PC-9 (cell line): Measurements from ENCODE around the gene S1PR5. TPM values are rescaled to one million over a fixed set of nuclear protein-coding genes. Genes with fewer than 3 reads are reported as not detected.

ENCODE experiments used
- BruUV-seq: library from RNA; stranded (reverse); fragments of 400-500 nt; replicated peaks from 2 replicates; lab custom pipeline; 2021; lab: Mats Ljungman, UMichigan
- CTCF ChIA-PET: fragments of 300-600 bp; sonication (Branson Sonifier 250); formaldehyde crosslinking; loops from one replicate; lab custom pipeline; 2022; ENCODE audit warnings: antibody characterized with exemption; lab: Charles Lee
- POLR2A ChIA-PET: fragments of 300-600 bp; sonication (Branson Sonifier 250); formaldehyde crosslinking; loops from one replicate; lab custom pipeline; 2022; ENCODE audit warnings: antibody characterized with exemption; ENCODE audit not compliant: unreplicated experiment; lab: Charles Lee
- DNase-seq, 2 experiments: peaks; one replicate each; pipeline versions ENCODE4 v3.0.0 to v3.0.0-alpha.2; 2015 to 2022; ENCODE audit warnings: mixed read lengths in 1 of 2
- H2AFZ ChIP-seq: fragments of 200-600 bp; sonication (generic); 2 replicates; pipeline ENCODE4 v1.8.1; 2017; ENCODE audit warnings: antibody characterized with exemption
- H3F3A ChIP-seq: fragments of 200-600 bp; sonication (generic); 2 replicates; pipeline ENCODE4 v1.8.1; 2017; ENCODE audit warnings: antibody characterized with exemption, mild to moderate bottlenecking, low read depth; ENCODE audit not compliant: insufficient read depth
- H3K27ac ChIP-seq: fragments of 200-600 bp; sonication (generic); 2 replicates; pipeline ENCODE4 v1.6.1; 2016; ENCODE audit warnings: mixed run types
- H3K27me3 ChIP-seq: fragments of 200-600 bp; sonication (generic); 2 replicates; pipeline ENCODE4 v1.6.1; 2016; ENCODE audit warnings: low read depth, mixed run types; ENCODE audit not compliant: insufficient read depth
- H3K36me3 ChIP-seq: fragments of 200-600 bp; sonication (generic); 2 replicates; pipeline ENCODE4 v1.6.1; 2016; ENCODE audit warnings: low read depth, mixed run types
- H3K4me1 ChIP-seq: fragments of 200-600 bp; sonication (generic); replicated peaks from 2 replicates; pipeline ENCODE4 v1.6.1; 2016; ENCODE audit warnings: mixed run types; ENCODE audit not compliant: insufficient read depth
- H3K4me2 ChIP-seq: fragments of 200-600 bp; sonication (generic); 2 replicates; pipeline ENCODE4 v1.6.1; 2017; ENCODE audit warnings: mixed run types
- H3K4me3 ChIP-seq: fragments of 200-600 bp; sonication (generic); 2 replicates; pipeline ENCODE4 v1.6.1; 2016; ENCODE audit warnings: mixed run types
- H3K79me2 ChIP-seq: fragments of 200-600 bp; sonication (generic); 2 replicates; pipeline ENCODE4 v1.6.1; 2017; ENCODE audit warnings: low read depth, mixed run types
- H3K9me2 ChIP-seq: fragments of 200-600 bp; sonication (generic); 2 replicates; pipeline ENCODE4 v1.8.1; 2017; ENCODE audit warnings: mild to moderate bottlenecking; ENCODE audit not compliant: insufficient read depth
- H3K9me3 ChIP-seq: fragments of 200-600 bp; sonication (generic); 2 replicates; pipeline ENCODE4 v1.8.1; 2016; ENCODE audit warnings: low read depth; ENCODE audit not compliant: insufficient read depth
- H4K20me1 ChIP-seq: fragments of 200-600 bp; sonication (generic); 2 replicates; pipeline ENCODE4 v1.8.1; 2017; ENCODE audit not compliant: insufficient read depth
- EZH2 ChIP-seq: fragments of 200-600 bp; sonication (generic); IDR thresholded peaks from 2 replicates; pipeline ENCODE4 v1.8.0; 2017; ENCODE audit warnings: antibody characterized with exemption, low read depth
- intact Hi-C: fragments of 100-400 bp; cut with micrococcal nuclease; formaldehyde crosslinking; loops from one replicate; pipeline ENCODE4 v1.10.0; 2022; ENCODE audit not compliant: unreplicated experiment
- total RNA-seq: library from RNA; stranded (reverse); gene quantifications from 2 replicates; pipeline ENCODE4 v1.2.3, GENCODE V29; 2021
- TF ChIP-seq, protein P1 (sequence below): fragments of 200-600 bp; sonication (generic); conservative IDR thresholded peaks from 2 replicates; pipeline ENCODE4 v1.6.1; 2017; ENCODE audit warnings: mixed run types, antibody characterized with exemption, mild to moderate bottlenecking, moderate library complexity

The S1PR5 gene
- total RNA-seq, 1 experiment from 2014 or later: 9.5 TPM

DNA sequence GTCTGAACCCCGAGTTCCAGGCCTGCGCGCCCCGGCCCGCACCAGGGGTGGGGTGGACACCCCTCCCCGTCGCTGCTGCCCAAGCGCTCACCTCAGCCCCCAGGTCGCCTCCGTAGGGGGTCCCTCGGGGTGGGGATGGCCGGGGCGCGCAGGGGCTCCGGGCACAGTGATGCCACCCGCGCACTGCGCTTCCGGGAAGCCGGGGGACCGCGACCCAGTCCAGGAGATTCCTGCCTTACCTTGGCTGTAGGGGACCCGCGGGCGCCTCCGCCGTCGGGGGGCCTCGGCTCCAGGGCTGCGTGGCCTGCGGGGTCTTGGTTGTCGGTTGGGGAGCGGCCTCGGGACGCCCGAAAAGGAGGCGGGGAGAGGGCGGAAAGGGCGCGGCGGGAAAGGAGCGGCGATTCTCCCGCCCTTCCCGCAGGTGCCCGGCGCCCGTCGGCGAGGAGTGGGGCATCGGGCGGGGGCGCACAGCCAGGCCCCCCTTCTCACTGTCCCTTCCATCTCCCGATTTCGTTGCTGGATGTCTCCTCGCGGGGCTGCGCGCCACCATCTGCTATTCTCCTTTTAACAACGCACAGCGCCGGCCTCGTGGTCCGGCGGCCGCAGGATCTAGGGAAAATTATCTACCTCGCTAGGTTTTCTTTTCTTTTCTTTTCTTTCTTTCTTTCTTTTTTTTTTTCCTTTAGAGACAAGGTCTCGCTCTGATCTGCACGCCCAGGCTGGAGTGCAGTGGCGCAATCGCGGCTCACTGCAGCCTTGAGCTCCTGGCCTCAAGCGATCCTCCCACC, 14.1 kb downstream of the S1PR5 start, which contains the start of gene KEAP1:
TSS of gene KEAP1 (minus strand) at position 355 of the 788 bp plus-strand sequence. CDS start 3,323 bp downstream, outside the sequence.
- peak within 1 kb of the TSS; percentile 85 for H2AFZ ChIP-seq
- H3F3A ChIP-seq: peaks cover 47% of the 10 kb centered on the region; the same call in 1 of the 2 replicates
- H4K20me1 ChIP-seq: peaks cover 22% of the 10 kb centered on the region
- H3K4me2 ChIP-seq: peak within 1 kb of the TSS; percentile 89
- ChIA-PET POLR2A (interaction anchor here (0.7 kb wide), 1 partner anchor 50 kb away, joined by 3 read pairs; no protein-coding TSS in a partner anchor), CTCF (interaction anchor here (0.6 kb wide), 2 partner anchors 14 to 152 kb away, joined by 6 to 11 read pairs; no protein-coding TSS in a partner anchor)
- intact Hi-C loops: loop anchor here (5.0 kb wide), 1 partner anchor 39 kb away; the partner anchor contains the start of gene ATG4D
- no TSS peak for BruUV-seq
- H3K79me2 ChIP-seq: peaks cover 45% of the 10 kb centered on the region
- TF ChIP-seq EZH2: no peak
- TF ChIP-seq, protein P1, sequence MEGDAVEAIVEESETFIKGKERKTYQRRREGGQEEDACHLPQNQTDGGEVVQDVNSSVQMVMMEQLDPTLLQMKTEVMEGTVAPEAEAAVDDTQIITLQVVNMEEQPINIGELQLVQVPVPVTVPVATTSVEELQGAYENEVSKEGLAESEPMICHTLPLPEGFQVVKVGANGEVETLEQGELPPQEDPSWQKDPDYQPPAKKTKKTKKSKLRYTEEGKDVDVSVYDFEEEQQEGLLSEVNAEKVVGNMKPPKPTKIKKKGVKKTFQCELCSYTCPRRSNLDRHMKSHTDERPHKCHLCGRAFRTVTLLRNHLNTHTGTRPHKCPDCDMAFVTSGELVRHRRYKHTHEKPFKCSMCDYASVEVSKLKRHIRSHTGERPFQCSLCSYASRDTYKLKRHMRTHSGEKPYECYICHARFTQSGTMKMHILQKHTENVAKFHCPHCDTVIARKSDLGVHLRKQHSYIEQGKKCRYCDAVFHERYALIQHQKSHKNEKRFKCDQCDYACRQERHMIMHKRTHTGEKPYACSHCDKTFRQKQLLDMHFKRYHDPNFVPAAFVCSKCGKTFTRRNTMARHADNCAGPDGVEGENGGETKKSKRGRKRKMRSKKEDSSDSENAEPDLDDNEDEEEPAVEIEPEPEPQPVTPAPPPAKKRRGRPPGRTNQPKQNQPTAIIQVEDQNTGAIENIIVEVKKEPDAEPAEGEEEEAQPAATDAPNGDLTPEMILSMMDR: no peak
- DNase-seq: peak in 1 of 2 experiments; percentile 46
- H3K9me2 ChIP-seq: no peaks in the 10 kb centered on the region
- no peaks in the 10 kb centered on the region for H3K9me3 ChIP-seq
- H3K4me3 ChIP-seq: peak within 1 kb of the TSS; percentile 82
- peaks cover 16% of the 10 kb centered on the region for H3K4me1 ChIP-seq
- H3K27me3 ChIP-seq: no peaks in the 10 kb centered on the region
- H3K27ac ChIP-seq: peak within 1 kb of the TSS; percentile 94
- H3K36me3 ChIP-seq: peaks cover 14% of the 10 kb centered on the region

DNA sequence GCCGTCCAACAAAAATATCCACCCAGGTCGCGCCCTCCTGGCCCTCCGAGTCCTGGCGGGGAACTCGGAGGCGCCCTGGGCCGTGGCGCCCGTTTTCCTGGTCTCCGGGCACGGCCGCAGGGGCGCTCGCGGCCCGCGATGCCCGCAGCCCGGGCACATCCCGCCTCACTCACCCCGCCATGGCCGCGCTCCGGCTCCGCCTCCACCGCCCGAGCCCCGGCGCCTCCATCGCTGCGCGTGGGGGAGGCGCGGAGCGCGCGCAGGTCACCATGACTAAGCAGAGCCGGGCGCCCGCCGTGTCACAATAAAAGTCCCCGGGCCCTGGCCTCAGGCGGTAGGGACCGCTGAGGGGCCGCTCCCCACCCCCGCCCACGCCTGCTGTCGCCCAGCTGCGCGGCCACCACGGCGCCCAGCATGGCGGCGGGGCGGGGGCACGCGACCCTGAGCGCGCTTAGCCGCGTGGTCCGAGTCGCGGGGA, 14.7 kb downstream of the S1PR5 start:
- H3K27me3 ChIP-seq: no peaks in the 10 kb centered on the region
- peak overlapping the region; percentile 85 for H2AFZ ChIP-seq
- peaks cover 41% of the 10 kb centered on the region; the same call in 1 of the 2 replicates for H3F3A ChIP-seq
- BruUV-seq: no TSS peak
- ChIA-PET POLR2A (no interaction called here), CTCF (no interaction called here)
- peak overlapping the region; percentile 89 for H3K4me2 ChIP-seq
- no peaks in the 10 kb centered on the region for H3K9me3 ChIP-seq
- H4K20me1 ChIP-seq: peaks cover 26% of the 10 kb centered on the region
- peak overlapping the region; percentile 82 for H3K4me3 ChIP-seq
- DNase-seq: peak; percentile 77 to 95
- H3K79me2 ChIP-seq: peaks cover 51% of the 10 kb centered on the region
- H3K9me2 ChIP-seq: no peaks in the 10 kb centered on the region
- intact Hi-C loops: loop anchor here (1.0 to 5.0 kb wide), 2 partner anchors 40 to 67 kb away; partner anchors contain the start of gene ATG4D
- peaks cover 17% of the 10 kb centered on the region for H3K36me3 ChIP-seq
- peak overlapping the region; percentile 94 for H3K27ac ChIP-seq
- TF ChIP-seq, protein P1: no peak
- TF ChIP-seq EZH2: no peak
- H3K4me1 ChIP-seq: peaks cover 16% of the 10 kb centered on the region

DNA sequence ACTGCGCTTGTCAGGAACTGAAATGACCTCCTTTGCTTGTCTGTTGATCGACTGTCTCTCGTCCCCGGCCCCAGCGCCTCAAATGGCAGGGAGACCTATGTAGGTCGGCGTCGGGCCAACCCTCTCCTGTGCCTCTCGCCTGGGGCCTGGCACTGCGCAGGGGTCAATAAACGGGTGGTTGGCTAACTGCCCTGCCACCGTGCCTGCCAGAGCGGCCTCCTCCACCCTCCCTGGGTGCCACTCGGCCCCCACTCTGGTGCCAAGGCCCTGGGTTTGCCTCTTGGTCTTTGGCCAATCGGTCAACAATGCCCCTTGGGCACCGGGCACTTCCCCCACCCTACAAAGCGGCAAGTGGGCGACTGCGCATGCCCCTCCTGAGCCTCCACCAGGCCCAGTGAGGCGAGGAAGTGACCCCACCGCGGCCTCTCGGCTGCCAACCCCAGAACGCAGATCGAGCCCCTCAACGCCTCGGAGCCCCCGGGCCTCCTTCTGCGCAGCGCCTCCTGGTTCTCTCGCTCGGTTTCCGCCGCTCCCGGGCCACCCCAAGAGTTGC, 15.2 kb downstream of the S1PR5 start:
- DNase-seq: peak; percentile 66 to 78
- CTCF ChIA-PET: interaction anchor here (0.7 kb wide), 1 partner anchor 18 kb away, joined by 3 read pairs; no protein-coding TSS in a partner anchor
- no TSS peak for BruUV-seq
- peaks cover 16% of the 10 kb centered on the region for H3K4me1 ChIP-seq
- peak overlapping the region; percentile 94 for H3K27ac ChIP-seq
- peak overlapping the region; percentile 89 for H3K4me2 ChIP-seq
- POLR2A ChIA-PET: no interaction called here
- H3K36me3 ChIP-seq: peaks cover 23% of the 10 kb centered on the region
- H3K27me3 ChIP-seq: no peaks in the 10 kb centered on the region
- no peaks in the 10 kb centered on the region for H3K9me2 ChIP-seq
- TF ChIP-seq EZH2: no peak
- TF ChIP-seq, protein P1: no peak
- H3K9me3 ChIP-seq: no peaks in the 10 kb centered on the region
- peaks cover 56% of the 10 kb centered on the region for H3K79me2 ChIP-seq
- H4K20me1 ChIP-seq: peaks cover 31% of the 10 kb centered on the region
- peaks cover 37% of the 10 kb centered on the region; the same call in 1 of the 2 replicates for H3F3A ChIP-seq
- intact Hi-C loops: loop anchor here (1.0 to 5.0 kb wide), 2 partner anchors 40 to 67 kb away; partner anchors contain the start of gene ATG4D
- peak overlapping the region; percentile 82 for H3K4me3 ChIP-seq
- peak overlapping the region; percentile 82 for H2AFZ ChIP-seq
